ENCODE results near the gene YARS1. TPM values are rescaled to one million over a fixed set of nuclear protein-coding genes. Genes with fewer than 3 reads are reported as not detected.

YARS1 gene
- total RNA-seq, 1 donor from 2014 or later, result 197 TPM

- TF ChIP-seq CTCF (IDR thresholded peaks at IDR 0.05; ENCODE audit: partially characterized antibody, unreplicated experiment), result no peak
- Mint-ChIP-seq H3K27ac (ENCODE audit: unreplicated experiment) (no peak overlapping the region), H3K27me3 (ENCODE audit: unreplicated experiment) (peaks cover 6% of the 10 kb centered on the region), H3K36me3 (ENCODE audit: unreplicated experiment) (no peaks in the 10 kb centered on the region), H3K4me1 (ENCODE audit: low read depth, unreplicated experiment) (peaks cover 6% of the 10 kb centered on the region), H3K9me3 (ENCODE audit: unreplicated experiment) (peaks cover 5% of the 10 kb centered on the region), H3K4me3 (ENCODE audit: unreplicated experiment) (no peak overlapping the region)
- no peak for DNase-seq
Observed at GRCh38 chr1:32748348-32748747, 68.8 kb downstream of the YARS1 start.

GRCh38 chr1:32746130-32746529 is 71.0 kb downstream of the YARS1 start:
- Mint-ChIP-seq H3K9me3 (ENCODE audit: unreplicated experiment) (peaks cover 5% of the 10 kb centered on the region), H3K4me3 (ENCODE audit: unreplicated experiment) (no peak overlapping the region), H3K27ac (ENCODE audit: unreplicated experiment) (no peak overlapping the region), H3K36me3 (ENCODE audit: unreplicated experiment) (no peaks in the 10 kb centered on the region), H3K27me3 (ENCODE audit: unreplicated experiment) (peaks cover 4% of the 10 kb centered on the region), H3K4me1 (ENCODE audit: low read depth, unreplicated experiment) (peaks cover 4% of the 10 kb centered on the region)
- no peak for TF ChIP-seq CTCF (IDR thresholded peaks at IDR 0.05; ENCODE audit: partially characterized antibody, unreplicated experiment)
- no peak for DNase-seq

- H3K4me1 Mint-ChIP-seq (ENCODE audit: low read depth, unreplicated experiment), result no peaks in the 10 kb centered on the region
- no peak for DNase-seq
- no peak overlapping the region for H3K27ac Mint-ChIP-seq (ENCODE audit: unreplicated experiment)
- H3K9me3 Mint-ChIP-seq (ENCODE audit: unreplicated experiment), result peaks cover 5% of the 10 kb centered on the region
- no peak for TF ChIP-seq CTCF (IDR thresholded peaks at IDR 0.05; ENCODE audit: partially characterized antibody, unreplicated experiment)
- no peak overlapping the region for H3K4me3 Mint-ChIP-seq (ENCODE audit: unreplicated experiment)
- H3K27me3 Mint-ChIP-seq (ENCODE audit: unreplicated experiment), result peaks cover 7% of the 10 kb centered on the region
- H3K36me3 Mint-ChIP-seq (ENCODE audit: unreplicated experiment), result no peaks in the 10 kb centered on the region
Observed at GRCh38 chr1:32744071-32744425, 73.1 kb downstream of the YARS1 start.

GRCh38 chr1:32743380-32744070 is 73.6 kb downstream of the YARS1 start:
- no peak for DNase-seq
- Mint-ChIP-seq H3K4me3 (ENCODE audit: unreplicated experiment) (no peak overlapping the region), H3K27me3 (ENCODE audit: unreplicated experiment) (peaks cover 7% of the 10 kb centered on the region), H3K4me1 (ENCODE audit: low read depth, unreplicated experiment) (no peaks in the 10 kb centered on the region), H3K27ac (ENCODE audit: unreplicated experiment) (no peak overlapping the region), H3K36me3 (ENCODE audit: unreplicated experiment) (no peaks in the 10 kb centered on the region), H3K9me3 (ENCODE audit: unreplicated experiment) (peaks cover 3% of the 10 kb centered on the region)
- no peak for TF ChIP-seq CTCF (IDR thresholded peaks at IDR 0.05; ENCODE audit: partially characterized antibody, unreplicated experiment)

- no peak overlapping the region for H3K27ac Mint-ChIP-seq (ENCODE audit: unreplicated experiment)
- H3K27me3 Mint-ChIP-seq (ENCODE audit: unreplicated experiment), result peaks cover 7% of the 10 kb centered on the region
- H3K9me3 Mint-ChIP-seq (ENCODE audit: unreplicated experiment), result peaks cover 3% of the 10 kb centered on the region
- H3K36me3 Mint-ChIP-seq (ENCODE audit: unreplicated experiment), result no peaks in the 10 kb centered on the region
- no peak for DNase-seq
- no peaks in the 10 kb centered on the region for H3K4me1 Mint-ChIP-seq (ENCODE audit: low read depth, unreplicated experiment)
- no peak for TF ChIP-seq CTCF (IDR thresholded peaks at IDR 0.05; ENCODE audit: partially characterized antibody, unreplicated experiment)
- peak overlapping the region; percentile 57 for H3K4me3 Mint-ChIP-seq (ENCODE audit: unreplicated experiment)
Observed at GRCh38 chr1:32742956-32743355, 74.2 kb downstream of the YARS1 start.

Data from glutamatergic neuron (in vitro differentiated cells).